Measurements from ENCODE around the gene GLB1L2. TPM values are rescaled to one million over a fixed set of nuclear protein-coding genes. Genes with fewer than 3 reads are reported as not detected.

GLB1L2 gene
- total RNA-seq, 1 experiment from 2014 or later, result 19.0 TPM

GRCh38 chr11:134413043-134413825 lies 81.4 kb downstream of the GLB1L2 start:
- CTCF ChIA-PET, result no interaction called here
- no peak for TF ChIP-seq CTCF (IDR thresholded peaks at IDR 0.05; ENCODE audit: unreplicated experiment)
- Mint-ChIP-seq H3K4me1 (ENCODE audit: low read depth, unreplicated experiment) (no peaks in the 10 kb centered on the region), H3K4me3 (ENCODE audit: low read depth, unreplicated experiment) (peak overlapping the region; percentile 13), H3K27me3 (ENCODE audit: unreplicated experiment) (peaks cover 81% of the 10 kb centered on the region), H3K9me3 (ENCODE audit: low read depth, unreplicated experiment) (peaks cover 4% of the 10 kb centered on the region), H3K27ac (ENCODE audit: unreplicated experiment) (no peak overlapping the region), H3K36me3 (ENCODE audit: insufficient read depth, unreplicated experiment) (no peaks in the 10 kb centered on the region)
- intact Hi-C loops (cut with micrococcal nuclease; ENCODE audit: unreplicated experiment), result no loop called here
- DNase-seq, result no peak
- no TSS peak for BruUV-seq (replicated peaks)

- BruUV-seq (replicated peaks), result no TSS peak
- intact Hi-C loops (cut with micrococcal nuclease; ENCODE audit: unreplicated experiment), result no loop called here
- H3K27me3 Mint-ChIP-seq (ENCODE audit: unreplicated experiment), result peaks cover 88% of the 10 kb centered on the region
- no peaks in the 10 kb centered on the region for H3K36me3 Mint-ChIP-seq (ENCODE audit: insufficient read depth, unreplicated experiment)
- H3K9me3 Mint-ChIP-seq (ENCODE audit: low read depth, unreplicated experiment), result peaks cover 5% of the 10 kb centered on the region
- peak overlapping the region; percentile 13 for H3K4me3 Mint-ChIP-seq (ENCODE audit: low read depth, unreplicated experiment)
- TF ChIP-seq CTCF (IDR thresholded peaks at IDR 0.05; ENCODE audit: unreplicated experiment), result no peak
- CTCF ChIA-PET, result no interaction called here
- H3K4me1 Mint-ChIP-seq (ENCODE audit: low read depth, unreplicated experiment), result no peaks in the 10 kb centered on the region
- DNase-seq, result no peak
- H3K27ac Mint-ChIP-seq (ENCODE audit: unreplicated experiment), result no peak overlapping the region
Observed at GRCh38 chr11:134413826-134414731, 82.3 kb downstream of the GLB1L2 start.

- no peak for TF ChIP-seq CTCF (IDR thresholded peaks at IDR 0.05; ENCODE audit: unreplicated experiment)
- Mint-ChIP-seq H3K36me3 (ENCODE audit: insufficient read depth, unreplicated experiment) (no peaks in the 10 kb centered on the region), H3K27ac (ENCODE audit: unreplicated experiment) (no peak overlapping the region), H3K9me3 (ENCODE audit: low read depth, unreplicated experiment) (peaks cover 6% of the 10 kb centered on the region), H3K4me1 (ENCODE audit: low read depth, unreplicated experiment) (no peaks in the 10 kb centered on the region), H3K4me3 (ENCODE audit: low read depth, unreplicated experiment) (no peak overlapping the region), H3K27me3 (ENCODE audit: unreplicated experiment) (peaks cover 80% of the 10 kb centered on the region)
- CTCF ChIA-PET, result no interaction called here
- intact Hi-C loops (cut with micrococcal nuclease; ENCODE audit: unreplicated experiment), result no loop called here
- no TSS peak for BruUV-seq (replicated peaks)
- no peak for DNase-seq
Observed at GRCh38 chr11:134414766-134415765, 83.3 kb downstream of the GLB1L2 start.

- Mint-ChIP-seq H3K27ac (ENCODE audit: unreplicated experiment) (no peak overlapping the region), H3K27me3 (ENCODE audit: unreplicated experiment) (peaks cover 66% of the 10 kb centered on the region), H3K4me3 (ENCODE audit: low read depth, unreplicated experiment) (no peak overlapping the region), H3K9me3 (ENCODE audit: low read depth, unreplicated experiment) (peaks cover 10% of the 10 kb centered on the region), H3K36me3 (ENCODE audit: insufficient read depth, unreplicated experiment) (no peaks in the 10 kb centered on the region), H3K4me1 (ENCODE audit: low read depth, unreplicated experiment) (no peaks in the 10 kb centered on the region)
- no peak for TF ChIP-seq CTCF (IDR thresholded peaks at IDR 0.05; ENCODE audit: unreplicated experiment)
- no peak for DNase-seq
- CTCF ChIA-PET, result no interaction called here
- BruUV-seq (replicated peaks), result no TSS peak
- intact Hi-C loops (cut with micrococcal nuclease; ENCODE audit: unreplicated experiment), result no loop called here
Observed at GRCh38 chr11:134416726-134417125, 84.9 kb downstream of the GLB1L2 start.

All from Calu3 (cell line).